T-helper 1 cell treated with Interleukin-12 subunit alpha and Interleukin-12 subunit beta and Interleukin-4 antibody, amounts not matched to agents 30 μg/mL and 1 μg/mL, for 36 hours (primary cell): Measurements from ENCODE around the gene CXCL14.

Experiments used
- H3K27ac Mint-ChIP-seq: one replicate; pipeline ENCODE4 v1.8.0; 2021; ENCODE audit warnings: mild to moderate bottlenecking, mixed read lengths
- H3K27me3 Mint-ChIP-seq: one replicate; pipeline ENCODE4 v1.8.0; 2021; ENCODE audit warnings: low read depth, mixed read lengths
- H3K36me3 Mint-ChIP-seq: one replicate; pipeline ENCODE4 v1.8.0; 2021; ENCODE audit warnings: low read depth, mixed read lengths
- H3K4me1 Mint-ChIP-seq: one replicate; pipeline ENCODE4 v1.8.0; 2021; ENCODE audit warnings: low read depth, mixed read lengths
- H3K4me3 Mint-ChIP-seq: one replicate; pipeline ENCODE4 v1.8.0; 2021; ENCODE audit warnings: mild to moderate bottlenecking, moderate library complexity, mixed read lengths
- H3K9me3 Mint-ChIP-seq: one replicate; pipeline ENCODE4 v1.8.0; 2021; ENCODE audit warnings: mixed read lengths

The CXCL14 gene

DNA sequence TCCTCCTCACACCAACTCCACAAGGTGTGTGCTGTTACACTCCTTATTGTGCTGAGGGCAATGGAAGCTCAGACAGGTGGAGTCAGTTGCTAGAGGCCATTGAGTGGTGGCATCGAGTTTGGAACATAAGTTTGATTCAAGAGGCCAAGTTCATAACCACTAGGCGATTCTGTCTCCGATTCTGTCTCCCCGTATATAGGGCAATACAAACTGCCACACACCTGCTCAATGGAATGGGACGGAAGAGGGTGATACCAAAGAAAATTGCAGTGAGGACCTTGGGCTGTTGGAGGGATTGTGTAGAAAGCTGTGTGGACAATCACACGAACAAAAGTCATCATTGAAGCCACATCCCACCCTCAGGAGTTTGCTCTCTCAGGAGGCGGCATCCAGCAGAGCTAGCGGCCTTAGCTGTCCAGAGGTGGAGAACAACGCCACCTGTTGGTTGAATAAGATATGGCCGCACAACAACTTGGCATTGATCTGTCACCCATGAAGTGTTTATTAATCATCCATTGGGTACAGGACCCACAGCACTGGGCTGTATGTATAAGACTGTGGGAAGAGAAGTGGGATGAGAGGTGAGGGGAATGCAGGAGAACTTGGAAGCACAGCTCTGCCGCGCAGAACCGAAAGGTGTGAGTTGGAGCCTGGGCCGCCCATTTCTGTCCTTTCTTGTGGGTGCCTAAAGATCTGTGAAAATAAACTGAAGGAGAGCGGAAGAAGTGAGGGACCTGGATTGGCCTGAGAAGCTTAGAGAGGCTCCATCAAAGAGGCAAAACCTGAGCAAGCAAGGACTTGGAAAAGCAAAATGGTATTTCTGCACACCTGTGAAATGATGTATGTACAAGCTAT lies 27.0 kb downstream of the CXCL14 start:
- Mint-ChIP-seq H3K4me3 (no peak overlapping the region), H3K27me3 (peaks cover 53% of the 10 kb centered on the region), H3K27ac (no peak overlapping the region), H3K36me3 (no peaks in the 10 kb centered on the region), H3K9me3 (no peaks in the 10 kb centered on the region), H3K4me1 (peaks cover 3% of the 10 kb centered on the region)

DNA sequence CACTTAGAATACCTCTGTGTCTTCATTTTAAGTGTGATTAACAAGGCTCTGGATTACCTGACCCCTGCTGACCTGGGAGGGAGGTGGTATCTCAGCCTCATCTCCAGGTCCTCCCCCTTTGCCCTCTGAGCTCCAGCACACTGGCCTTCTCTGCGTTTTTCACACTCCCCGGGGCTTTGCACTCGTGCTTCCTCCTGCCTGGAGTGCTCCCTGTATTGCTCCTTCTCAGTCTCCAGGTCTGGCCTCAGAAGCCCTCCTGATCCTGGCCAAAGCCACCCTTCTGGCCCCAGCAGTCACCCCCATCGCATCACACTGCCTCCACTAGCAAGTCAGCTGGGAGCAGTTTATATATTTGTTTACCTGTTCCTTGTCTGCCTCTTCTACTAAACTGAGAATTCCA lies 29.4 kb downstream of the CXCL14 start:
- no peaks in the 10 kb centered on the region for H3K36me3 Mint-ChIP-seq
- peaks cover 5% of the 10 kb centered on the region for H3K4me1 Mint-ChIP-seq
- no peaks in the 10 kb centered on the region for H3K9me3 Mint-ChIP-seq
- H3K4me3 Mint-ChIP-seq = no peak overlapping the region
- H3K27ac Mint-ChIP-seq = no peak overlapping the region
- peaks cover 70% of the 10 kb centered on the region for H3K27me3 Mint-ChIP-seq

DNA sequence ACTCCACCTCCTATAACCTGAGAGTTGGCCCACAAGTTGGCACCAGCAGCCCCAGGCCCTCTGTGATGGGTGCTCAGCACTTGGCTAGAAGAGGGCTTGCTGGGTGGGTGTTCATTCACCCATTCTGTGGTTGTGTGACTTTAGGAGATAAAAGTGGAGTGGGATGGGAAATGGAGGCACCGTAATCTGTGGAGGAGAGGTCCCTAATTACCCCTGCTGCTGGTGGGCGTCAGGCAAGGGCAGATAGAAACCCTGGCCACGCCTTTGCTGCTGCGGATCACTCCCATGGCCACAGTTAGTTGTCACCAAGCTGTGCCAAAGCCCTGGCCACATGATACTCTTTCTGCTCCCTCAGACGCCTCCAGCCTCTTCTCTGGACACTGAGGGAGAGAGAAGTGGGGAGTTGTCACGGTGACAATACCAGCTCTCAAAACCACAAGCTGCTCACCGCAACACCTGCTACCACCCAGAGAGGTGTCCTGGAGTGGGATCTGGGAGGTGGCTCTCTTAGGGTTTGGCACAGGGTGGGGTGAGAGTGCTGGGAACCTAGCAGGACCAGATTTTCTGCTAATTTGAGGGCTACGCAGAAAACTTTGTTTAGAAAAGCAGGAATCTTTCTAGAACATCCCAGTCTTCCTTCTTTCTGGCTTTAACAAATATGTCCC lies 31.1 kb downstream of the CXCL14 start:
- Mint-ChIP-seq H3K9me3 (no peaks in the 10 kb centered on the region), H3K4me1 (peaks cover 14% of the 10 kb centered on the region), H3K27ac (no peak overlapping the region), H3K4me3 (no peak overlapping the region), H3K36me3 (peaks cover 4% of the 10 kb centered on the region), H3K27me3 (peaks cover 78% of the 10 kb centered on the region)

- Mint-ChIP-seq H3K27ac (no peak overlapping the region), H3K36me3 (peaks cover 4% of the 10 kb centered on the region), H3K4me1 (peaks cover 14% of the 10 kb centered on the region), H3K9me3 (no peaks in the 10 kb centered on the region), H3K27me3 (peaks cover 84% of the 10 kb centered on the region), H3K4me3 (no peak overlapping the region)
These were observed 31.9 kb downstream of the CXCL14 start for GRCh38 chr5:135546912-135547311.

DNA sequence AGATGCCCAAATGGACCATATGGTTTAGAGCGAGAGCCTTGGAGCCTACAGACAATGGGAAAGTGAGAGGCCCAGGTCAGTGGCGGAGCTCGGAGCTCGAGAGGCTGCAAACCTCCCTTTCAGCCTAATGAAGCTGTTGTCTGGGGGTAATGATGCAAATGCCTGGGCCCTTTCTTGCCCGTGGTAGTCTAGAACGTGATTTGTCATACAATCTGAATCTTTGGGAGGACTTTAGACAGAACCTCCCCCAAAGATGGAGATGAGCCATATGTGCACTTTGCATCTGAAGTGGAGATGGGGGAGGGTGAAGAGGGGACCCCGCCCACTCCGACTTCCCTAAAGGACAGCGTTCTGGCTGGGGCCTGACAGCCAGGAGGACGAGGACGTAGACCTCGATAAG lies 32.7 kb downstream of the CXCL14 start:
- H3K27me3 Mint-ChIP-seq = peaks cover 89% of the 10 kb centered on the region
- no peak overlapping the region for H3K27ac Mint-ChIP-seq
- H3K9me3 Mint-ChIP-seq = no peaks in the 10 kb centered on the region
- H3K4me1 Mint-ChIP-seq = peaks cover 11% of the 10 kb centered on the region
- H3K4me3 Mint-ChIP-seq = no peak overlapping the region
- peaks cover 4% of the 10 kb centered on the region for H3K36me3 Mint-ChIP-seq

- Mint-ChIP-seq H3K27me3 (peaks cover 95% of the 10 kb centered on the region), H3K4me1 (peaks cover 11% of the 10 kb centered on the region), H3K27ac (no peak overlapping the region)
These were observed 33.7 kb downstream of the CXCL14 start for GRCh38 chr5:135545099-135545498.

GRCh38 chr5:135543485-135544304 lies 35.1 kb downstream of the CXCL14 start:
- Mint-ChIP-seq H3K27ac (peak overlapping the region; percentile 53), H3K4me1 (peaks cover 11% of the 10 kb centered on the region), H3K27me3 (peaks cover 94% of the 10 kb centered on the region), H3K36me3 (peaks cover 4% of the 10 kb centered on the region), H3K9me3 (no peaks in the 10 kb centered on the region), H3K4me3 (peak overlapping the region; percentile 84)

More at GRCh38 chr5:135545099-135545498, 33.7 kb downstream of the CXCL14 start:
- peaks cover 4% of the 10 kb centered on the region for H3K36me3 Mint-ChIP-seq
- no peaks in the 10 kb centered on the region for H3K9me3 Mint-ChIP-seq
- no peak overlapping the region for H3K4me3 Mint-ChIP-seq

DNA sequence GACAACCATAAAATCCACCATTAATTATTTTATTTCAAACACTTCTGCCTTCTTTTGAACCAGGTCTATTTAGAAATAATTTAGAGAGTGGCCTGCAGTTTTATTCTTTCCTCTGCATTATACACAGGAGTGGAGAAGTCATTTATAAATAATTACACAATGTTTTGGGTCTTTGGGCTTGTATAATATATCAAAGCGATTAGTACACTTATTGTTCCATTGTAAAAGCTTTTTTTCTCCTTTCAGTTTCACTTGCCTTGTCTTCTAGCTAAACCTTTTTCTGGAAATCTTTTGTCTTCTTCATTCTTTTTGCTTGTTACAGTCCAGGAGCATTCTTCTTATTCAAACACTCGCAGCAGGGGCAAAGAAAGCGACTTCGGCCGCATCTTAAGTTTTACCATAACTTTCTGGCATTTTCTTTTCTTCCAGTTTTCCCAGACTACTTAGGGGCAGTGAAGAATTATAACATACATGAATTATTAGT lies 35.7 kb downstream of the CXCL14 start:
- Mint-ChIP-seq H3K36me3 (peaks cover 4% of the 10 kb centered on the region), H3K27me3 (peaks cover 94% of the 10 kb centered on the region), H3K9me3 (no peaks in the 10 kb centered on the region), H3K27ac (peak overlapping the region; percentile 32), H3K4me1 (peaks cover 11% of the 10 kb centered on the region), H3K4me3 (peak overlapping the region; percentile 61)

DNA sequence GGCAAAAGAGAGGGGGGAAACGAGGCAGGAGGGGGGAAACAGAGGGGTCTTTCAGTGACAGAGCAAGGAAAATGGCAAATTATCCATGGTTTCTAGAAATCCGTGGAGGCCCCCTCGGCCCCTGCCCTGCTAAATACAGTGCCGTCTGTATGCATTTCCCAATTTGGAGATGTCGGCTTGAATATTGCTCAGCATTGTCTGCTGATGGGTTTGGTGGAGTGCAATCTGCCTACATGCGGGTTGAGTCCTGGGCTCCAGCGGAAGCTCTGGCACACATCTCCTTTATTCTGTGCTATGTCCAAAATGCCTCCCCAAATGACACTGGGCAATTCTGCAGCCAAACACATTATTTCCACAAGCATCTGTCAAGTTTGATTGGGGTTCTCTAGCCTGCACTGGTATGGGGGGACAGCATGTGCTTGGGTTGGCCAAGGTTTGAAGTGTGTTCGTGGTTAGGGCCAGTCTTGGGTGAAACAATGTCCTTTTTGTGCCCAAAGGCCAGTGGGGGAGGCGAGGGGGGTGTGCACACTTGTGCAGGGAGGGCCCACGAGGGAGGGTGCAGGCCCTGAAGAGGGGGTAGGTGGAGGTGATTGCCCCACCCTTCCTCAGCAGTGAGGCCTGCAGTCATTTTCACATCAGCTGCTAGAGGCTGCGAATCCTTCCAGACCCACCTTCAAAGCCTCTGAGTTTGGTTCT lies 36.8 kb downstream of the CXCL14 start:
- Mint-ChIP-seq H3K9me3 (no peaks in the 10 kb centered on the region), H3K27ac (no peak overlapping the region), H3K4me3 (no peak overlapping the region), H3K4me1 (peaks cover 11% of the 10 kb centered on the region), H3K27me3 (peaks cover 94% of the 10 kb centered on the region), H3K36me3 (peaks cover 4% of the 10 kb centered on the region)

GRCh38 chr5:135539430-135540005 lies 39.3 kb downstream of the CXCL14 start:
- H3K9me3 Mint-ChIP-seq = no peaks in the 10 kb centered on the region

DNA sequence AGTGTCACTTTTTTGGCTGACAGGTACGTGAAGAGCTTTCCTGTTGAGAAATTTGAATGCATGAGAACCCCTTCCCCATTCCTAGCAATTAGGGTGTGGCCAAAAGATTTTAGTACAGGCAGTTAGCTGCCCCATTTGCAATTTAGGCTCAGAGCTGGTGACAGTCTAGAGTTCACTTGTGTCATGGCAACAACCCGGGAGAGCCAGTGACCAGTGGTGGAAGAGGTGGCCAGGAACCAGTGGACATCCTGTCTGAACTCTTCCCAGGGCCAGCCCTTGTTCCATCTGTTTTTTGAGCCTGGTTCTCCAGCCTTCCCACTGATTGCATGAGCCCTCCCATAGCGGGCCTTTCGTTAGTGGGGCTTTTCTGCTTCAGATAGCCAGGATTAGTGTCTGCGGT lies 40.5 kb downstream of the CXCL14 start:
- H3K36me3 Mint-ChIP-seq = no peaks in the 10 kb centered on the region
- no peak overlapping the region for H3K4me3 Mint-ChIP-seq
- H3K9me3 Mint-ChIP-seq = no peaks in the 10 kb centered on the region
- H3K4me1 Mint-ChIP-seq = peaks cover 8% of the 10 kb centered on the region
- no peak overlapping the region for H3K27ac Mint-ChIP-seq
- peaks cover 88% of the 10 kb centered on the region for H3K27me3 Mint-ChIP-seq

More at GRCh38 chr5:135539430-135540005, 39.3 kb downstream of the CXCL14 start:
- Mint-ChIP-seq H3K4me1 (peaks cover 12% of the 10 kb centered on the region), H3K36me3 (peaks cover 4% of the 10 kb centered on the region), H3K27me3 (peaks cover 83% of the 10 kb centered on the region), H3K4me3 (no peak overlapping the region), H3K27ac (no peak overlapping the region)

- Mint-ChIP-seq H3K36me3 (no peaks in the 10 kb centered on the region), H3K4me1 (peaks cover 4% of the 10 kb centered on the region), H3K27ac (no peak overlapping the region), H3K4me3 (no peak overlapping the region), H3K9me3 (no peaks in the 10 kb centered on the region), H3K27me3 (peaks cover 88% of the 10 kb centered on the region)
These were observed 41.0 kb downstream of the CXCL14 start for GRCh38 chr5:135537745-135538144.

DNA sequence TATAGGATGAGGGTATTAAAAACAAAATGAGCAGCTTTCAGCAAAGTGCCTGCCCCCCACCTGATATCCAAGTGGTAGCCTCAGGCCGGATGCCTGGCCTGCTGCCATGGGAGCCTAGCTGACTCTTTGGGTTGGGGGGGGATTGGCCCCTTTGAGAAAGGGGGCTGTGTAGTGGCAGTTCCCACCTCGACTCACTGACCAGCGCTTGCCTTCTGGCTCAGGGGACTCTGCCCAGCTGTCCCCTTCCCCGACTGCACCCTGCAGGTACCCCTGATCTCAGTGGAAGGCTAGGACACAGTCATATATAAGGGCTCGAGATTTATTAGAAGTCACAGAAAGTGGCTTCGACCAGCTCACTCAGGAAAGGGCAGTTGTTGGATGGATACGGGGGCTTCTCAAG lies 41.5 kb downstream of the CXCL14 start:
- H3K36me3 Mint-ChIP-seq = no peaks in the 10 kb centered on the region
- no peak overlapping the region for H3K4me3 Mint-ChIP-seq
- no peaks in the 10 kb centered on the region for H3K9me3 Mint-ChIP-seq
- peaks cover 88% of the 10 kb centered on the region for H3K27me3 Mint-ChIP-seq
- peaks cover 4% of the 10 kb centered on the region for H3K4me1 Mint-ChIP-seq
- no peak overlapping the region for H3K27ac Mint-ChIP-seq
